Kidney epithelial cell (primary cell): ENCODE data around the gene DRC3. TPM values are rescaled to one million over a fixed set of nuclear protein-coding genes. Genes with fewer than 3 reads are reported as not detected.

ENCODE experiments used
- DNase-seq: peaks from one replicate; pipeline ENCODE4 v3.0.0-alpha.2; 2010; ENCODE audit warnings: low read depth
- H3K27me3 ChIP-seq: 2 replicates; pipeline ENCODE4 v1.6.0; 2011; ENCODE audit warnings: low read length; ENCODE audit not compliant: control insufficient read depth, insufficient read depth
- H3K36me3 ChIP-seq: 2 replicates; pipeline ENCODE4 v1.5.1; 2011; ENCODE audit warnings: low read length; ENCODE audit not compliant: control insufficient read depth, insufficient read depth
- H3K4me3 ChIP-seq: 2 replicates; pipeline ENCODE4 v1.5.1; 2011; ENCODE audit warnings: low read depth, mild to moderate bottlenecking, control low read depth, low read length
- total RNA-seq: library from RNA; depleted of rRNA; stranded (reverse); fragments of >200 nt; gene quantifications from 2 replicates; pipeline ENCODE4 v1.2.3, GENCODE V29; 2015
- TF ChIP-seq, protein P1 (sequence below): IDR thresholded peaks from 2 replicates; pipeline ENCODE4 v1.5.1; 2011; ENCODE audit warnings: mild to moderate bottlenecking, moderate library complexity, low read length, control low read depth, inconsistent platforms; ENCODE audit not compliant: insufficient read depth, poor library complexity, severe bottlenecking

Gene DRC3
- total RNA-seq, 1 donor from 2014 or later, result 3.9 TPM

GRCh38 chr17:17987901-17988300, 15.2 kb downstream of the DRC3 start:
- Histone ChIP-seq H3K36me3 (no peaks in the 10 kb centered on the region), H3K4me3 (no peak overlapping the region), H3K27me3 (no peaks in the 10 kb centered on the region)
- TF ChIP-seq, protein P1, sequence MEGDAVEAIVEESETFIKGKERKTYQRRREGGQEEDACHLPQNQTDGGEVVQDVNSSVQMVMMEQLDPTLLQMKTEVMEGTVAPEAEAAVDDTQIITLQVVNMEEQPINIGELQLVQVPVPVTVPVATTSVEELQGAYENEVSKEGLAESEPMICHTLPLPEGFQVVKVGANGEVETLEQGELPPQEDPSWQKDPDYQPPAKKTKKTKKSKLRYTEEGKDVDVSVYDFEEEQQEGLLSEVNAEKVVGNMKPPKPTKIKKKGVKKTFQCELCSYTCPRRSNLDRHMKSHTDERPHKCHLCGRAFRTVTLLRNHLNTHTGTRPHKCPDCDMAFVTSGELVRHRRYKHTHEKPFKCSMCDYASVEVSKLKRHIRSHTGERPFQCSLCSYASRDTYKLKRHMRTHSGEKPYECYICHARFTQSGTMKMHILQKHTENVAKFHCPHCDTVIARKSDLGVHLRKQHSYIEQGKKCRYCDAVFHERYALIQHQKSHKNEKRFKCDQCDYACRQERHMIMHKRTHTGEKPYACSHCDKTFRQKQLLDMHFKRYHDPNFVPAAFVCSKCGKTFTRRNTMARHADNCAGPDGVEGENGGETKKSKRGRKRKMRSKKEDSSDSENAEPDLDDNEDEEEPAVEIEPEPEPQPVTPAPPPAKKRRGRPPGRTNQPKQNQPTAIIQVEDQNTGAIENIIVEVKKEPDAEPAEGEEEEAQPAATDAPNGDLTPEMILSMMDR, result no peak
- DNase-seq, result no peak

GRCh38 chr17:17988427-17988945, 15.8 kb downstream of the DRC3 start:
- no peak for DNase-seq
- TF ChIP-seq, protein P1, result no peak
- H3K36me3 ChIP-seq, result no peaks in the 10 kb centered on the region
- H3K4me3 ChIP-seq, result no peak overlapping the region
- no peaks in the 10 kb centered on the region for H3K27me3 ChIP-seq

DNA sequence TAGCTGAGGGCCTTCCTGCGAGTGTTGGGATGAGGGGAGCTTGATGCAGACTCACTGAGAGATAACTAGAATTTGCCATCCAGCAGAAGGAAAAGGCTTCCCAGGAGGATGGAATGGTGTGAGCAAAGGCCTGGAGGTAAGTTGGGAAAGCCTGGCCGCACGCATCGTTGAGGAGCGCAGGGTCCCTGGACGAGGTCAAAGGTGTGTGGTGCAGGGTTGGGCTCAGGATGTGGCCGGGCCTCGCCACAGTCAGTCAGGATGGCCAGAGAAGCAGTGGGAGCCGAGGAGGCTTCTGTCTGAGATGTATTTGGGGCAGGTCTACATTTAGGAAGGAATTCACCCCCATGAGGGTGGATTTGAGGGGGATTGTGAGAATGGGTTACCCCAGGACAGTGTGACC, 16.4 kb downstream of the DRC3 start:
- H3K36me3 ChIP-seq, result no peaks in the 10 kb centered on the region
- no peak for DNase-seq
- no peak overlapping the region for H3K4me3 ChIP-seq
- no peaks in the 10 kb centered on the region for H3K27me3 ChIP-seq
- TF ChIP-seq, protein P1, result no peak

GRCh38 chr17:17989618-17990017, 17.0 kb downstream of the DRC3 start:
- no peak for DNase-seq
- Histone ChIP-seq H3K27me3 (no peaks in the 10 kb centered on the region), H3K36me3 (no peaks in the 10 kb centered on the region), H3K4me3 (no peak overlapping the region)
- TF ChIP-seq, protein P1, result no peak

DNA sequence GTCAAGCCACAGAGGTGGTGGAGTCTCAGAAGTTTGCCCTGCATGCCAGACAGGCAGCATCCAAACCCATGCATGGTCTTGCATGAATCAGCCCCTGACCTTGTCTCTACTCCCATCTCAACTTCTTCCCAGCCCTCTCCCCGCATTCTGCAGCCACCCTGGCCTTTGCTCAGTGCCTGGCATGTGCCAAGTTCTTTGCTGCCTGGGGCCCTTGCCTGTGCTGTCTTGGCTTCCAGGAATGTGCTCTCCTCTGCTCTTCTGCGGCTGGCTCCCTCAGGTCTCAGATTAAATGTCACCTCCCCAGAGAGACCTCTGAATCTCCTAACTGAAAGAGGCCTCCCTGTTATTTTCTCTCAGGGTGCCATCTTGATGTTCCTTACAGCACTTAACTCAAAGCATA, 17.6 kb downstream of the DRC3 start:
- TF ChIP-seq, protein P1, result no peak
- Histone ChIP-seq H3K27me3 (no peaks in the 10 kb centered on the region), H3K4me3 (no peak overlapping the region), H3K36me3 (no peaks in the 10 kb centered on the region)
- no peak for DNase-seq

- H3K27me3 ChIP-seq, result no peaks in the 10 kb centered on the region
- TF ChIP-seq, protein P1, result no peak
Measured at GRCh38 chr17:17993366-17993765, 20.7 kb downstream of the DRC3 start.

More at GRCh38 chr17:17993366-17993765, 20.7 kb downstream of the DRC3 start:
- H3K36me3 ChIP-seq, result no peaks in the 10 kb centered on the region
- no peak for DNase-seq
- no peak overlapping the region for H3K4me3 ChIP-seq
